ENCODE data around the gene COBL. TPM values are rescaled to one million over a fixed set of nuclear protein-coding genes. Genes with fewer than 3 reads are reported as not detected.

Gene COBL
- total and polyA plus RNA-seq, 2 of the 4 experiments (the other 2 are of a cell fraction), result under 0.01 TPM; not detected in 1

DNA sequence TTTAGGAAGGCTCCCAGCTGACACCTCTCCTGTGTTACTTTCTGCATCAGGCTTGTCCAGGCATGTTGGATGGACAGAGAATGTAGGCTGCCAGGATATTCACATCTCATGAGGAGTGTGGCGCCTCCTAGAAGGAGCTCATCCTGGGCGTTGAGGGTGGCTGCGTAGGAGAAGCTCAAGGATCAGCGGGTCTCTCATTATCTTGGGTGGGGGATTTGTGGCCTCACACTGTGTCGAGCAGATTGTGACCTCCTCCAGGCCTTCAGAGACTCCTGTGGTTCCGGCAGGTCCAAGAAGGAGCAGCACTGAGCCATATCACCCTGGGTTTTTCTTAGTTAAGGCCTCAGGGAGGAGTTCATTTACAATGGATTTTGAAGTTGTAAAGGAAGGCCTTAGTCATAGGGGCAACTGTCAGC lies 8.7 kb upstream of the COBL start:
- Histone ChIP-seq H3K9me3 (ENCODE audit: control insufficient read depth, insufficient read depth, low read length) (no peaks in the 10 kb centered on the region), H4K91ac (ENCODE audit: insufficient read depth, low read depth, low read length) (no peak overlapping the region), H2BK5ac (ENCODE audit: low read depth, low read length, poor library complexity, severe bottlenecking) (no peak overlapping the region), H3K4me3 (ENCODE audit: insufficient read depth, low read depth, low read length) (no peak overlapping the region), H3K4ac (ENCODE audit: low read depth, low read length) (no peak overlapping the region), H4K20me1 (ENCODE audit: insufficient read depth, low read length) (no peaks in the 10 kb centered on the region), H3K27me3 (ENCODE audit: control insufficient read depth, insufficient read depth, low read length) (no peaks in the 10 kb centered on the region), H3K27ac (ENCODE audit: insufficient read depth, low read length) (no peak overlapping the region), H2BK120ac (ENCODE audit: low read depth, low read length) (no peak overlapping the region), H3K9me1 (ENCODE audit: insufficient read depth, low read length) (no peaks in the 10 kb centered on the region), H4K8ac (ENCODE audit: low read depth in 2 of 2, low read length in 2 of 2) (no peak overlapping the region), H2AK9ac (replicated peaks; ENCODE audit: low read depth, low read length, poor library complexity) (no peak overlapping the region), H2AFZ (replicated peaks; ENCODE audit: low read length, poor library complexity) (no peak overlapping the region), H4K5ac (ENCODE audit: low read depth, low read length) (no peak overlapping the region), H3K79me1 (ENCODE audit: low read depth in 1 of 2, low read length in 2 of 2) (no peaks in the 10 kb centered on the region), H3K23ac (ENCODE audit: low read depth, low read length) (no peak overlapping the region), H3K14ac (replicated peaks; ENCODE audit: low read depth, low read length) (no peak overlapping the region), H3K56ac (ENCODE audit: extremely low read depth, insufficient read depth, low read length) (no peak overlapping the region), H3K9ac (ENCODE audit: low read depth, low read length) (no peak overlapping the region), H3K18ac (ENCODE audit: low read depth, low read length) (no peak overlapping the region), H2AK5ac (ENCODE audit: low read depth, low read length) (no peak overlapping the region), H3K4me1 (ENCODE audit: control insufficient read depth, insufficient read depth, low read length) (no peaks in the 10 kb centered on the region), H2BK20ac (ENCODE audit: low read depth, low read length) (no peak overlapping the region), H3K36me3 (ENCODE audit: control insufficient read depth, insufficient read depth, low read length) (no peaks in the 10 kb centered on the region), H3K4me2 (ENCODE audit: low read depth, low read length) (no peak overlapping the region), H2BK15ac (ENCODE audit: low read depth, low read length) (no peak overlapping the region)
- in situ Hi-C loops (cut with MboI; ENCODE audit: low sequenced_read_pairs), result no loop called here
- no CpG with 5 or more reads among the region's 6 CpGs for WGBS, 2 experiments (ENCODE audit: extremely low coverage in 2 of 2, insufficient read length in 1 of 2)
- no peak for TF ChIP-seq MAZ (IDR thresholded peaks at IDR 0.05; ENCODE audit: borderline replicate concordance, low read depth, low read length)
- TF ChIP-seq NFE2L2 (IDR thresholded peaks at IDR 0.05; ENCODE audit: low read depth, low read length), result no peak
- no peak for TF ChIP-seq POLR2A (IDR thresholded peaks at IDR 0.05; ENCODE audit: low read depth, low read length)
- TF ChIP-seq CHD1 (IDR thresholded peaks at IDR 0.05; ENCODE audit: low read depth, low read length), result no peak
- no peak for TF ChIP-seq SMC3 (IDR thresholded peaks at IDR 0.05; ENCODE audit: low read depth, low read length)
- no peak for TF ChIP-seq MXI1 (IDR thresholded peaks at IDR 0.05; ENCODE audit: borderline replicate concordance, low read depth, low read length)
- ChIA-PET CTCF (no interaction called here), POLR2A (ENCODE audit: unreplicated experiment) (no interaction called here)
- BruUV-seq (replicated peaks), result no TSS peak
- ATAC-seq (ENCODE audit: low read depth) (no peak), DNase-seq (no peak)
- intact Hi-C loops (cut with micrococcal nuclease), result no loop called here
- dilution Hi-C loops (cut with HindIII; ENCODE audit: low sequenced_read_pairs, unreplicated experiment), result no loop called here

All from IMR-90 (cell line).